ENCODE measurements around the gene EDNRB. TPM values are rescaled to one million over a fixed set of nuclear protein-coding genes. Genes with fewer than 3 reads are reported as not detected.

The EDNRB gene
- total RNA-seq, 2 donors from 2014 or later, result 14.2 to 27.6 TPM

- no peak for TF ChIP-seq CTCF (IDR thresholded peaks at IDR 0.05)
- DNase-seq (ENCODE audit: low spot score) (no peak), ATAC-seq (ENCODE audit: insufficient number of reproducible peaks, low FRiP score, low read depth) (no peak)
- H3K9me3 ChIP-seq, result no peaks in the 10 kb centered on the region
- no peaks in the 10 kb centered on the region for H3K36me3 ChIP-seq
- H3K4me1 ChIP-seq (ENCODE audit: control insufficient read depth in 1 of 2, low read depth in 2 of 2), result no peaks in the 10 kb centered on the region
- no peaks in the 10 kb centered on the region for H3K27me3 ChIP-seq (replicated peaks; ENCODE audit: insufficient read depth)
- no peak overlapping the region for H3K4me3 ChIP-seq
- H3K27ac ChIP-seq, result no peak overlapping the region
Measured at GRCh38 chr13:77908531-77908930, 10.1 kb downstream of the EDNRB start.

DNA sequence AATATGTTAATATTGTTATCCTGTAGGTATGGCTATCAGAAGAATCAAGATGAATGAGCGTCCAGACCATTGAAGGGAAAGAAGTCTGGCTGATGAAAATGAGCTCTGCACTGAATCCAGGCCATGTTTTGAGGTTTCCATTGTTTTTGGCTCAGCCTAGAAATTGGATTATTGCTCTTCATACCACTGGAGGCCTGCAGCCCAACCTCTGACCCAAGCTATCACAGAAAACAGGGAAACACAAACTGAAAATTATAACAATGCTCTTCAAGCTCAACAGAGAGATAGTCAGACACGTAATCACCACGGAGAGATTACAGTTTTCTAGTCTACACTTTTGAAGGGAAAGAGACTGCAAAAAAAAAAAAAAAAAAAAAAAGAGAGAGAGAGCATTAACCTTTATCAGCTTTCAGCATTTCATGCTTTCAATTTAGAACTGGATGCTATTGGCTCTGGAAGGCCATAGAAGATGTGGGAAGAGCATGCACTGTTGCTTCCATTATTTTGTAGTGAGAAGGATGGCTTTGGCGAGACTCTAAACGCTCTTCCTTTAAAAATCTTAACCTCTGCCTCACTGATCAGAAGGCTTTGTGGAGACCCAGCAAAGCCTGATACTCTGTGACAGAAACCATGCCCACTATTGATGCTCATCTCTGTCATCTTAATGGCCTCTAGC, 10.8 kb downstream of the EDNRB start:
- H3K4me3 ChIP-seq, result no peak overlapping the region
- DNase-seq (ENCODE audit: low spot score), result no peak
- ATAC-seq (ENCODE audit: insufficient number of reproducible peaks, low FRiP score, low read depth), result peak; percentile 14
- no peaks in the 10 kb centered on the region for H3K4me1 ChIP-seq (ENCODE audit: control insufficient read depth in 1 of 2, low read depth in 2 of 2)
- no peaks in the 10 kb centered on the region for H3K36me3 ChIP-seq
- no peak for TF ChIP-seq CTCF (IDR thresholded peaks at IDR 0.05)
- peaks cover under 1% of the 10 kb centered on the region for H3K9me3 ChIP-seq
- no peak overlapping the region for H3K27ac ChIP-seq
- H3K27me3 ChIP-seq (replicated peaks; ENCODE audit: insufficient read depth), result no peaks in the 10 kb centered on the region

DNA sequence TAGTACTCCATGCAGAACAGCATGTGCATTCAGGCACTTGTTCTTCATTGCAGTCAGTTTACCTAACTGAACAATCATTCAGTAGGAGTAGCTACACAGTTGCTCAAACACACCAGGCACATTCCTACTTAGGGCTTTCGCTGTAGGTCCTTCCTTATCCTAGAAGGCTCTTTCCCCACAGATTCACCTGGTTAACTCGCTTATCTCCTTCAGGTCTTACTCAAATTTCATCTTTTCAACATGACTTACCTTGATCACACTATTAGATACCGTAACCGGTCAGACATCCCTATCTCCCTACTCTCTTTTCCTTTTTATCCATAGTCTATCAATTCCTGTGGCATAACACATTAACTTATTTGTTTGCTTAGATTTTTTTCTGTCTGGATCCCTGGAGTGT, 14.6 kb downstream of the EDNRB start:
- no peak for ATAC-seq (ENCODE audit: insufficient number of reproducible peaks, low FRiP score, low read depth)
- Histone ChIP-seq H3K27ac (no peak overlapping the region), H3K9me3 (peaks cover 6% of the 10 kb centered on the region), H3K4me1 (ENCODE audit: control insufficient read depth in 1 of 2, low read depth in 2 of 2) (no peaks in the 10 kb centered on the region), H3K4me3 (no peak overlapping the region), H3K36me3 (no peaks in the 10 kb centered on the region), H3K27me3 (replicated peaks; ENCODE audit: insufficient read depth) (no peaks in the 10 kb centered on the region)
- DNase-seq (ENCODE audit: low spot score), result no peak
- TF ChIP-seq CTCF (IDR thresholded peaks at IDR 0.05), result no peak

GRCh38 chr13:77903435-77903834, 15.2 kb downstream of the EDNRB start:
- H3K36me3 ChIP-seq, result no peaks in the 10 kb centered on the region
- no peak for TF ChIP-seq CTCF (IDR thresholded peaks at IDR 0.05)
- DNase-seq (ENCODE audit: low spot score) (no peak), ATAC-seq (ENCODE audit: insufficient number of reproducible peaks, low FRiP score, low read depth) (no peak)
- H3K4me1 ChIP-seq (ENCODE audit: control insufficient read depth in 1 of 2, low read depth in 2 of 2), result no peaks in the 10 kb centered on the region
- no peak overlapping the region for H3K4me3 ChIP-seq
- H3K27ac ChIP-seq, result no peak overlapping the region
- H3K27me3 ChIP-seq (replicated peaks; ENCODE audit: insufficient read depth), result no peaks in the 10 kb centered on the region
- H3K9me3 ChIP-seq, result peaks cover 6% of the 10 kb centered on the region

DNA sequence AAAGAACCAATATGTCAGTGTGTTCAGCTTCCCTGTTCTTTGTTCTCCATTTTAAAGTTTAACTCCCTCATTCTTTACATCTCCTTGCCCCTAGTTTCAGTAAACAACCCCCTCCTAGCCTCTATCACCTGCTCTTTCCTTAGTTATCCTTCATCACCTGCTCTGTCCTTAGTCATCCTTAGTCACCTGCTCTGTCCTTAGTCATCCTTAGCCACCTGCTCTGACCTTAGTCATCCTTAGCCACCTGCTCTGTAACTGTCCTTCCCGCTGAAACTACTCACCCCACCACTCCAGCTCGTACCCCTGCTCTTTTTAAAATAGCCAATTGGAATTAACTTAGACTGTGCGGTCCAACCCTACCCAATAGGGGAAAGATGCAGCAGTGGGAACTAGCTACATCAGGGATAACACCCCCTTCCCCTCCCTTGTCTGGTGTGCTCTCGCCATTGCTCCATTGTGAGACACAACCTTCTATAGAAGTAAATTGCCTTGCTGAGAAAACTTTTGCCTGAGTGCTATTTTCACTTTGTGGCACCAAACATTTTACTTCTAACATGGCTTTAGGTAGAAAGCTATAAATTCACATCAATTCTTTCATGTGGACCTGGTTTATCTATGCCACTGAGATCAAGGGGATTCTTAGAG, 16.2 kb downstream of the EDNRB start:
- ATAC-seq (ENCODE audit: insufficient number of reproducible peaks, low FRiP score, low read depth), result no peak
- Histone ChIP-seq H3K4me1 (ENCODE audit: control insufficient read depth in 1 of 2, low read depth in 2 of 2) (no peaks in the 10 kb centered on the region), H3K27ac (no peak overlapping the region), H3K4me3 (no peak overlapping the region), H3K9me3 (peaks cover 6% of the 10 kb centered on the region), H3K27me3 (replicated peaks; ENCODE audit: insufficient read depth) (no peaks in the 10 kb centered on the region), H3K36me3 (no peaks in the 10 kb centered on the region)
- TF ChIP-seq CTCF (IDR thresholded peaks at IDR 0.05), result no peak
- no peak for DNase-seq (ENCODE audit: low spot score)

All from thoracic aorta (tissue), 2 donors.